ENCODE measurements around the gene KDM5B. TPM values are rescaled to one million over a fixed set of nuclear protein-coding genes. Genes with fewer than 3 reads are reported as not detected.

Gene KDM5B
- total and polyA plus RNA-seq, 9 donors: 19.6 to 80.3 (median 53.7) TPM

DNA sequence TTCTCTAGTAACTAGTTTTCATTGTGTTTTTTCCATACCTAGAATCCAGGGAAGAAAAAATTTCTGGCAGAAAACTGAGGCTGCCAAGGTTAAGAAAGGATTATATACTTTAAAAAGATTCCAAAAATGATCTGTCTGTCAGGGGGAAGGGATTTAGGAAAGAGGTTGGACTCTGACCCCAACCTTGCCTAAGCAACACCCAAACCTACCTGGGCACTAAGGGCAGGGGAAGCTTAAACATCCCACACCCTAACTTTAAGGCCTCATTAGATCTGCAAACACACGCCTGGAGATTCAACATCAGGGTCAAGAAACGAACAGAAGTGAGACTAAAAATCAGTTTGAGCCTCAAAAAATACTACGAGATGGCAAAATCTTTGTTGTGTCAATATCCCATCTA is 19.4 kb downstream of the KDM5B start:
- H3K27me3 ChIP-seq: no peaks in the 10 kb centered on the region
- 74 to 77% (median 74%) methylated on average over 3 of the region's 3 CpGs for WGBS, 3 donors
- no peak for TF ChIP-seq EP300 (IDR thresholded peaks at IDR 0.05)
- TF ChIP-seq, protein P1, sequence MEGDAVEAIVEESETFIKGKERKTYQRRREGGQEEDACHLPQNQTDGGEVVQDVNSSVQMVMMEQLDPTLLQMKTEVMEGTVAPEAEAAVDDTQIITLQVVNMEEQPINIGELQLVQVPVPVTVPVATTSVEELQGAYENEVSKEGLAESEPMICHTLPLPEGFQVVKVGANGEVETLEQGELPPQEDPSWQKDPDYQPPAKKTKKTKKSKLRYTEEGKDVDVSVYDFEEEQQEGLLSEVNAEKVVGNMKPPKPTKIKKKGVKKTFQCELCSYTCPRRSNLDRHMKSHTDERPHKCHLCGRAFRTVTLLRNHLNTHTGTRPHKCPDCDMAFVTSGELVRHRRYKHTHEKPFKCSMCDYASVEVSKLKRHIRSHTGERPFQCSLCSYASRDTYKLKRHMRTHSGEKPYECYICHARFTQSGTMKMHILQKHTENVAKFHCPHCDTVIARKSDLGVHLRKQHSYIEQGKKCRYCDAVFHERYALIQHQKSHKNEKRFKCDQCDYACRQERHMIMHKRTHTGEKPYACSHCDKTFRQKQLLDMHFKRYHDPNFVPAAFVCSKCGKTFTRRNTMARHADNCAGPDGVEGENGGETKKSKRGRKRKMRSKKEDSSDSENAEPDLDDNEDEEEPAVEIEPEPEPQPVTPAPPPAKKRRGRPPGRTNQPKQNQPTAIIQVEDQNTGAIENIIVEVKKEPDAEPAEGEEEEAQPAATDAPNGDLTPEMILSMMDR (IDR thresholded peaks at IDR 0.05): no peak
- no peak for TF ChIP-seq POLR2A (IDR thresholded peaks at IDR 0.05)
- H3K4me1 ChIP-seq (ENCODE audit: insufficient read depth): peaks cover 10% of the 10 kb centered on the region
- no peaks in the 10 kb centered on the region for H3K36me3 ChIP-seq
- no peak for DNase-seq
- no peak overlapping the region for H3K4me3 ChIP-seq
- intact Hi-C loops (cut with DNase I): no loop called here
- no peak overlapping the region for H3K27ac ChIP-seq
- no peaks in the 10 kb centered on the region for H3K9me3 ChIP-seq

DNA sequence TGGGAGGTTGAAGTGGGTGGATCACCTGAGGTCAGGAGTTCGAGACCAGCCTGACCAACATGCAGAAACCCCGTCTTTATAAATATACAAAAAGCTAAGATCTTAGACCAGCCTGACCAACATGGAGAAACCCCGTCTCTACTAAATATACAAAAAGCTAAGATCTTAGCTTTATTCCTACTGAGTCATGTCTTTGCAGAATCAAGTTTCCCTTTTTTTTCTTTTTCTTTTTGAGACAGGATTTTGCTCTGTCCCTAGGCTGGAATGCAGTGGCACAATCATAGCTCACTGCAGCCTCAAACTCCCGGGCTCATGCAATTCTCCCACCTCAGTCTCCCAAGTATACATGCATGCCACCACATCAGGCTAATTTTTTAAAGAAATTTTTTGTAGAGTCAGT is 21.4 kb downstream of the KDM5B start:
- peaks cover 12% of the 10 kb centered on the region for H3K4me1 ChIP-seq (ENCODE audit: insufficient read depth)
- intact Hi-C loops (cut with DNase I): no loop called here
- no peaks in the 10 kb centered on the region for H3K9me3 ChIP-seq
- TF ChIP-seq, protein P1 (IDR thresholded peaks at IDR 0.05): no peak
- no peak for TF ChIP-seq POLR2A (IDR thresholded peaks at IDR 0.05)
- TF ChIP-seq EP300 (IDR thresholded peaks at IDR 0.05): no peak
- no peak for DNase-seq
- H3K27me3 ChIP-seq: no peaks in the 10 kb centered on the region
- no peak overlapping the region for H3K4me3 ChIP-seq
- 82 to 86% (median 84%) methylated on average over 4 of the region's 4 CpGs for WGBS, 3 donors
- no peaks in the 10 kb centered on the region for H3K36me3 ChIP-seq
- no peak overlapping the region for H3K27ac ChIP-seq

DNA sequence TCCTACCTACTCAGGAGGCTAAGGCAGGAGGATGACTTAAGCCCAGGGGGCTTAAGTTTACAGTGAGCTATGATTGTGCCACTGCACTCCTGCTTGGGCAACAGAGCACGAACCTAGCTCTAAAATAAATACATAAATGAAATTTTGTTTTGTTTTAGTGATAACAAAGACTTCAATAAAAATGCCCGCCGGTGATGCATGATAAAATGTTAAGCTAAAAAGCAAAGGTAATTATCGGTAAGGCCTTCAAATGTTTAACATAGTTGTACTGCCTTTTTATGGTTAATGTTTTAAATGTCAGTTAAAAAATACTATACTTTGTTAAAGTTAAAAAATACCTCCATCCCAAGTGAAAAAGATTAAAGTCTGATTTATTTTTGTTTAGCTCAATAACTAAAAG is 27.0 kb downstream of the KDM5B start:
- Histone ChIP-seq H3K27ac (no peak overlapping the region), H3K9me3 (no peaks in the 10 kb centered on the region), H3K36me3 (no peaks in the 10 kb centered on the region), H3K4me3 (no peak overlapping the region), H3K4me1 (ENCODE audit: insufficient read depth) (peaks cover 9% of the 10 kb centered on the region), H3K27me3 (no peaks in the 10 kb centered on the region)
- TF ChIP-seq, protein P1 (IDR thresholded peaks at IDR 0.05): no peak
- TF ChIP-seq EP300 (IDR thresholded peaks at IDR 0.05) (no peak), POLR2A (IDR thresholded peaks at IDR 0.05) (no peak)
- no peak for DNase-seq
- 38 to 62% (median 46%) methylated on average over 4 of the region's 4 CpGs for whole genome bisulfite sequencing, 3 donors
- intact Hi-C loops (cut with DNase I): no loop called here

DNA sequence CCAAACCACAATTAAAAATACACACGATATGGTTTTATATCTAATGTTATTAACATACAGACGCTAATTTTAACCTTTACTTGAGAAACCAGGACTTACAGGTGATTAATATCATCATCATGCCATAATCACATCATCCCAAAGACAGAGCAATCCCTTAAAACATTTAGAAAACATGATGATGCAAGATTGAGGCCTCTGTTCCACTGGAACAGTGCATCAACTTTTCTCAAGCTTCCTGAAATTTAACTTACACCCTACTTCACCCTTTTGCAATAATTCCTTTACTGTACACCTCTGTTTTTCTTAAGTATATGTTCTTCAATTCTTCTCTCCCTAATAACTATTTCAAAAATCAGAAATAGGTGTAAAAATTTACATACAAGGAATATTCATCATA is 38.1 kb downstream of the KDM5B start:
- TF ChIP-seq, protein P1 (IDR thresholded peaks at IDR 0.05): no peak
- no peak for TF ChIP-seq EP300 (IDR thresholded peaks at IDR 0.05)
- TF ChIP-seq POLR2A (IDR thresholded peaks at IDR 0.05): no peak
- Histone ChIP-seq H3K36me3 (no peaks in the 10 kb centered on the region), H3K27ac (no peak overlapping the region), H3K4me3 (no peak overlapping the region), H3K4me1 (ENCODE audit: insufficient read depth) (no peaks in the 10 kb centered on the region), H3K9me3 (no peaks in the 10 kb centered on the region), H3K27me3 (no peaks in the 10 kb centered on the region)
- 74 to 86% (median 80%) methylated on average over 2 of the region's 2 CpGs for WGBS, 3 donors
- intact Hi-C loops (cut with DNase I): no loop called here
- DNase-seq: no peak

DNA sequence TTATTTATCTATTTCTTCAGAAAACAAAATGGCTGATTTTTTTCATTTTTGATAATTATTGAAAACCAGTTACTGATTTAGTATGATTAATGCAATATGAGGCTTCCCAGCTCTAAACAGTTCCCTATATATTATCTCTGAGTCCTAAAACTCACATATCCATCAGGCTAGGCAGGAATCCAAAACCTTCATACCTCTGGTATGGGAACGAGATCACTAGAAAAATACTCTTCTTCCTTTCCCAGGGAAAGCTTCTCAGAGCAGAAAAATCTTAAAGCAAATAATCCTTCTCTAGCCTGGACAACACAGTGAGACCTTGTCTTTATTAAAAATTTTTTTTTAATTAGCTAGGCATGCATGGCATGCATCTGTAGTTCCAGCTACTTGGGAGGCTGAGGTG is 42.5 kb downstream of the KDM5B start:
- H3K27ac ChIP-seq: no peak overlapping the region
- DNase-seq: no peak
- no peaks in the 10 kb centered on the region for H3K27me3 ChIP-seq
- WGBS, 3 donors: 45 to 78% (median 75%) methylated on average over 1 of the region's 1 CpG
- intact Hi-C loops (cut with DNase I): no loop called here
- TF ChIP-seq POLR2A (IDR thresholded peaks at IDR 0.05) (no peak), EP300 (IDR thresholded peaks at IDR 0.05) (no peak)
- TF ChIP-seq, protein P1 (IDR thresholded peaks at IDR 0.05): no peak
- no peaks in the 10 kb centered on the region for H3K36me3 ChIP-seq
- H3K4me3 ChIP-seq: no peak overlapping the region
- no peaks in the 10 kb centered on the region for H3K9me3 ChIP-seq
- H3K4me1 ChIP-seq (ENCODE audit: insufficient read depth): no peaks in the 10 kb centered on the region

Measured in ovary (tissue), 9 donors.